Measurements from ENCODE around the gene PTPRM.

The PTPRM gene

GRCh38 chr18:7600528-7601245, 33.6 kb downstream of the PTPRM start:
- peak; percentile 66 for DNase-seq

GRCh38 chr18:7601246-7601615, 34.1 kb downstream of the PTPRM start:
- DNase-seq, result peak; percentile 67

- no peak for DNase-seq
Measured at GRCh38 chr18:7601936-7602335, 34.8 kb downstream of the PTPRM start.

GRCh38 chr18:7603259-7604000, 36.3 kb downstream of the PTPRM start:
- no peak for DNase-seq

GRCh38 chr18:7604361-7604760, 37.2 kb downstream of the PTPRM start:
- no peak for DNase-seq

- no peak for DNase-seq
Measured at GRCh38 chr18:7605705-7606104, 38.6 kb downstream of the PTPRM start.

GRCh38 chr18:7607540-7608173, 40.5 kb downstream of the PTPRM start:
- no peak for DNase-seq

GRCh38 chr18:7608174-7608550, 41.0 kb downstream of the PTPRM start:
- no peak for DNase-seq

- no peak for DNase-seq
Measured at GRCh38 chr18:7608781-7609201, 41.7 kb downstream of the PTPRM start.

GRCh38 chr18:7609617-7610016, 42.5 kb downstream of the PTPRM start:
- DNase-seq, result no peak

GRCh38 chr18:7614042-7614441, 46.9 kb downstream of the PTPRM start:
- DNase-seq, result no peak

GRCh38 chr18:7615840-7616239, 48.7 kb downstream of the PTPRM start:
- no peak for DNase-seq

- DNase-seq, result no peak
Measured at GRCh38 chr18:7616661-7617060, 49.5 kb downstream of the PTPRM start.

GRCh38 chr18:7617738-7618422, 50.8 kb downstream of the PTPRM start:
- no peak for DNase-seq

- DNase-seq, result no peak
Measured at GRCh38 chr18:7618891-7619442, 51.9 kb downstream of the PTPRM start.

- DNase-seq, result no peak
Measured at GRCh38 chr18:7619676-7620075, 52.6 kb downstream of the PTPRM start.

GRCh38 chr18:7622721-7623120, 55.6 kb downstream of the PTPRM start:
- DNase-seq, result no peak

GRCh38 chr18:7623681-7624080, 56.6 kb downstream of the PTPRM start:
- DNase-seq, result no peak

- DNase-seq, result no peak
Measured at GRCh38 chr18:7624697-7625096, 57.6 kb downstream of the PTPRM start.

GRCh38 chr18:7626175-7626921, 59.2 kb downstream of the PTPRM start:
- no peak for DNase-seq

GRCh38 chr18:7626922-7627440, 59.9 kb downstream of the PTPRM start:
- no peak for DNase-seq

- DNase-seq, result peak; percentile 62
Measured at GRCh38 chr18:7629416-7629815, 62.3 kb downstream of the PTPRM start.
